DOHH2 (cell line): ENCODE data around the gene SYK.

Experiments
- EZH2phosphoT487 ChIP-seq: fragments of 200-600 bp; sonication (generic); IDR thresholded peaks from 2 replicates; pipeline ENCODE4 v1.6.1; 2017; ENCODE audit warnings: borderline replicate concordance, mild to moderate bottlenecking, antibody characterized with exemption, low read length, moderate library complexity, mixed read lengths
- TF ChIP-seq, protein P1 (sequence below): fragments of 200-600 bp; sonication (generic); IDR thresholded peaks from one replicate; pipeline ENCODE4 v1.5.1; 2014; ENCODE audit warnings: antibody characterized with exemption, mild to moderate bottlenecking, low read depth, low read length; ENCODE audit not compliant: poor library complexity, severe bottlenecking

DNA sequence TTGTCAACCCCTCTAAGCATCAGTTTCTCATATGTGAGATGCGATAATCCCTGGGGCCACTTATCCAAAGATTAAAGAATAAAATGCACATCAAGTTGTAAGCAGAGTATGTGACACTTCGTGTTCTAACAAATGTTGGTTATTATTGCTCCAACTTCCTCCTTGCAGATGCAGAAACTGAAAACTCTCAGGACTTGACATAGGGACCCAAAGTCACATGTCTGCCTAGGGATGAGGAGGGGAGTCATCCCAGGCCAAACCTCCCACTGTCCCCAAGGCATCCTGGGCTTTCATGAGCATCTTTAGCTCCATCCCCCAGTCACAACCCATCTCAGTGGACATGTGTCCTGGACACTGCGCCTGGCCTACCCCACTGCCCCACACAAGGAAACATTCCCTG, 27.5 kb upstream of the SYK start:
- TF ChIP-seq, protein P1, sequence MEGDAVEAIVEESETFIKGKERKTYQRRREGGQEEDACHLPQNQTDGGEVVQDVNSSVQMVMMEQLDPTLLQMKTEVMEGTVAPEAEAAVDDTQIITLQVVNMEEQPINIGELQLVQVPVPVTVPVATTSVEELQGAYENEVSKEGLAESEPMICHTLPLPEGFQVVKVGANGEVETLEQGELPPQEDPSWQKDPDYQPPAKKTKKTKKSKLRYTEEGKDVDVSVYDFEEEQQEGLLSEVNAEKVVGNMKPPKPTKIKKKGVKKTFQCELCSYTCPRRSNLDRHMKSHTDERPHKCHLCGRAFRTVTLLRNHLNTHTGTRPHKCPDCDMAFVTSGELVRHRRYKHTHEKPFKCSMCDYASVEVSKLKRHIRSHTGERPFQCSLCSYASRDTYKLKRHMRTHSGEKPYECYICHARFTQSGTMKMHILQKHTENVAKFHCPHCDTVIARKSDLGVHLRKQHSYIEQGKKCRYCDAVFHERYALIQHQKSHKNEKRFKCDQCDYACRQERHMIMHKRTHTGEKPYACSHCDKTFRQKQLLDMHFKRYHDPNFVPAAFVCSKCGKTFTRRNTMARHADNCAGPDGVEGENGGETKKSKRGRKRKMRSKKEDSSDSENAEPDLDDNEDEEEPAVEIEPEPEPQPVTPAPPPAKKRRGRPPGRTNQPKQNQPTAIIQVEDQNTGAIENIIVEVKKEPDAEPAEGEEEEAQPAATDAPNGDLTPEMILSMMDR: no peak
- TF ChIP-seq EZH2phosphoT487: no peak
